ENCODE results near the gene CREG1. TPM values are rescaled to one million over a fixed set of nuclear protein-coding genes. Genes with fewer than 3 reads are reported as not detected.
"Not testable (repeated sequence)": the region's sequence is repeated elsewhere in the genome, so short reads cannot be mapped to it uniquely, and the experiment has no call there.

The CREG1 gene
- total and polyA plus RNA-seq, 10 donors = 40.8 to 364 (median 184) TPM

GRCh38 chr1:167575649-167576048 lies 22.1 kb upstream of the CREG1 start:
- intact Hi-C loops (cut with DNase I; ENCODE audit: low total_unique reads) = no loop called here
- H3K9me3 ChIP-seq = peaks cover 0 to 13% (median 0%) of the 10 kb centered on the region in 8 donors
- H3K27ac ChIP-seq = no peak overlapping the region
- 80 to 85% (median 84%) methylated on average over 13 of the region's 13 CpGs for WGBS, 5 donors
- no peak overlapping the region for H3K4me3 ChIP-seq
- DNase-seq = no peak
- no peaks in the 10 kb centered on the region for H3K36me3 ChIP-seq
- no peak for TF ChIP-seq CTCF (IDR thresholded peaks at IDR 0.05 in 8 of 11, conservative IDR thresholded peaks at IDR 0.05 in 3 of 11)
- no peak for TF ChIP-seq POLR2AphosphoS5 (IDR thresholded peaks at IDR 0.05)
- TF ChIP-seq POLR2A (IDR thresholded peaks at IDR 0.05) = no peak
- H3K4me1 ChIP-seq = no peaks in the 10 kb centered on the region
- peaks cover 0 to 5% (median 0%) of the 10 kb centered on the region in 7 donors for H3K27me3 ChIP-seq (replicated peaks in 1 of 7)

DNA sequence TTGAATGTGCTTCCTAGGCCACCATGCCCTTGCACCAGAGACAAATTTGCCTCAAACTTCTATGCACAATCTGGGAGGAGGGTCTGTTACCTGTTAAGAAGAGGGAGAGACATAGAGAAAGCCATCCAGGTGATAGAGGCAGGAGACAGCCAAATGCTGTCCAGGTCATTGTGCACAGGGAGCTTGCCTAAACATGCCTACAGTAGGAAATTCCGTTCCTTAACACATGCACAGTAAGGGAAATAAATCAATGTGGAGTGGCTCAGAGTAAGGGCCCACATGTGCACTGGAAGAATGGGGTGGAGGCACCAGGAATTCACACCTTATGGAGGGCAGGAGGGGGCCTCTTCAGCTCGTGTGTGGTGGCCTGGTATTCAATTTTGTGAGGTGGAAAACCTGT lies 19.5 kb upstream of the CREG1 start:
- WGBS, 5 donors = 29 to 71% (median 62%) methylated on average over 2 of the region's 2 CpGs
- Histone ChIP-seq H3K36me3 (no peaks in the 10 kb centered on the region), H3K27ac (no peak overlapping the region), H3K9me3 (peaks cover 0 to 15% (median 0%) of the 10 kb centered on the region in 8 donors), H3K4me1 (peaks cover 0 to 3% (median 0%) of the 10 kb centered on the region in 6 donors), H3K4me3 (no peak overlapping the region), H3K27me3 (replicated peaks in 1 of 7) (peaks cover 0 to 5% (median 0%) of the 10 kb centered on the region in 7 donors)
- intact Hi-C loops (cut with DNase I; ENCODE audit: low total_unique reads) = no loop called here
- no peak for TF ChIP-seq POLR2A (IDR thresholded peaks at IDR 0.05)
- DNase-seq = no peak

DNA sequence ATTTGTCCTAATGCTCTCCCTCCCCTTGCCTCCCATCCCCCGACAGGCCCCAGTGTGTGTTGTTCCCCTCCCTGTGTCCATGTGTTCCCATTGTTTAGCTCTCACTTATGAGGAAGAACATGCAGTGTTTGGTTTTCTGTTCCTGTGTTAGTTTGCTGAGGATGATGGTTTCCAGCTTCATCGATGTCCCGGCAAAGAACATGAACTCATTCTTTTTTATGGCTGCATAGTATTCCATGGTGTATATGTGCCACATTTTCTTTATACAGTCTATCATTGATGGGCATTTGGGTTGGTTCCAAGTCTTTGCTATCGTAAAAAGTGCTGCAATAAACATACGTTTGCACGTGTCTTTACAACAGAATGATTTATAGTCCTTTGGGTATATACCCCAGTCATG lies 17.1 kb upstream of the CREG1 start:
- H3K4me1 ChIP-seq = peaks cover 0 to 25% (median 10%) of the 10 kb centered on the region in 6 donors
- H3K27ac ChIP-seq; H3K4me3 ChIP-seq; H3K36me3 ChIP-seq; DNase-seq; intact Hi-C loops (cut with DNase I; ENCODE audit: low total_unique reads); H3K27me3 ChIP-seq (replicated peaks in 1 of 7): not testable (repeated sequence)
- WGBS, 5 donors = 92 to 98% (median 94%) methylated on average over 6 of the region's 6 CpGs
- H3K9me3 ChIP-seq = peaks cover 0 to 15% (median 0%) of the 10 kb centered on the region in 8 donors

- DNase-seq = no peak
- TF ChIP-seq CTCF (IDR thresholded peaks at IDR 0.05 in 8 of 11, conservative IDR thresholded peaks at IDR 0.05 in 3 of 11) (no peak), POLR2AphosphoS5 (IDR thresholded peaks at IDR 0.05) (no peak)
- no peaks in the 10 kb centered on the region for H3K27me3 ChIP-seq (replicated peaks in 1 of 7)
- H3K4me1 ChIP-seq = peaks cover 0 to 46% (median 14%) of the 10 kb centered on the region in 6 donors
- H3K4me3 ChIP-seq = no peak overlapping the region
- WGBS, 5 donors = 76 to 83% (median 79%) methylated on average over 5 of the region's 5 CpGs
- H3K27ac ChIP-seq = no peak overlapping the region
- no peaks in the 10 kb centered on the region for H3K36me3 ChIP-seq
- H3K9me3 ChIP-seq = peaks cover 0 to 4% (median 0%) of the 10 kb centered on the region in 8 donors
- intact Hi-C loops (cut with DNase I; ENCODE audit: low total_unique reads) = no loop called here
These were observed 14.1 kb upstream of the CREG1 start for GRCh38 chr1:167567663-167568062.

DNA sequence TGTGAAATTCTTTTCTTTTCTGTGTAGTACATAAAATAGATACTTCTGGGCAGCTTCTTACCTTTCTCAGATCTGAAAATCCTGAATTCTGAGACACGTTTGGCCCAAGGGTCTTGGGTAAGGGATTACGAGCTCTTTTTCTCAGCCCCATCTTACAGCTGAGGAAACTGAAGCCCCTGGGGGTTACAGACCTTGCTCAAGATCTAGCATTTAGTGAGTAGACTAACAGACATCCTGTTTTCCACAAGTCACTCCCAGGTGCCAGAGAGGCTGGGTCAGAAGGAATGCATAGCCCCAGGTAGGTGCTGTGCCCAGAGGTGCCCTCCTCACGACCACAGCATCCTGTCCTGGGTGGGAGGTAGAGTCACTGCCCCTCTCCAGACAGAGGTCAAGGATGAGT lies 13.2 kb upstream of the CREG1 start:
- Histone ChIP-seq H3K27ac (peak overlapping the region in 1 of 8 donors; percentile 10), H3K9me3 (peaks cover 0 to 4% (median 0%) of the 10 kb centered on the region in 8 donors), H3K4me1 (peaks cover 0 to 46% (median 14%) of the 10 kb centered on the region in 6 donors), H3K27me3 (replicated peaks in 1 of 7) (no peaks in the 10 kb centered on the region), H3K4me3 (no peak overlapping the region), H3K36me3 (no peaks in the 10 kb centered on the region)
- intact Hi-C loops (cut with DNase I; ENCODE audit: low total_unique reads) = no loop called here
- no peak for TF ChIP-seq POLR2A (IDR thresholded peaks at IDR 0.05)
- no peak for TF ChIP-seq CTCF (IDR thresholded peaks at IDR 0.05 in 8 of 11, conservative IDR thresholded peaks at IDR 0.05 in 3 of 11)
- no peak for TF ChIP-seq POLR2AphosphoS5 (IDR thresholded peaks at IDR 0.05)
- whole genome bisulfite sequencing, 5 donors = 34 to 57% (median 45%) methylated on average over 3 of the region's 3 CpGs
- DNase-seq = no peak
